Activated T-helper 9 cell treated with anti-CD3 and anti-CD28 coated beads, Interleukin-2, amount 50 U/mL, for 16 hours (primary cell): Measurements from ENCODE around the gene PCGF3.
"Not testable (repeated sequence)": the region's sequence is repeated elsewhere in the genome, so short reads cannot be mapped to it uniquely, and the experiment has no call there.

Experiments
- DNase-seq: peaks from one replicate; pipeline ENCODE4 v3.0.0-alpha.2; 2020; ENCODE audit warnings: low read depth

The PCGF3 gene

DNA sequence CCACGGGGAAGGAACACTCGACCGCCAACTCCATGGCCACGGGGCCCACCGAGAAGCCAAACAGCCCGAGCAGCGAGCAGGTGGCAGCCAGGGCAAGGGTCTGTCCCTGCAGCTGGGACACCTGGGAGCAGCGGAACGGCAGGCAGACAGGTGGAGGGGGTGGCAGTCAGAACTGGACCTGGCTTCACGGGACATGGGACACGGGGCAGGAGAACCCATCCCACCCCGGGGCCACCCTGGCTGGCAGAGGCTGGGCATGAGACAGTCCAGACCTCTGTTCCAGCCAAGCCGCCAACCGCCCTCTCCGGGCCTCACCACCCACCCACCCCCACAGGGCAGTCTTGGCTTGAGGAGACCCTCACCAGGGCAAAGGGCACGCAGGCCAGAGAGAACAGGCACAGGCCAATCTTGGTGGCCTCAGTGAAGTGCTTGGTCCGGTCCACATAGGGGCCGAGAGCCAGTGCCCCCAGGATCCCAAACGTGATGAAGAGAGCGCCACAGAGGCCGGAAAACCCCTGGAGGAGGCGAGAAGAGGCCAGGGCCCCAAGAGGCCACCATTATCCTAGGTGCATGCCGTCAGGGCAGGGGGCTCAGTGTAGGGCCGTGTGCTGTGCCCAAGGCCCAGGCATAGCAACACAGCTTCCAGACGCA lies 22.3 kb upstream of the PCGF3 start:
- DNase-seq, result no peak

DNA sequence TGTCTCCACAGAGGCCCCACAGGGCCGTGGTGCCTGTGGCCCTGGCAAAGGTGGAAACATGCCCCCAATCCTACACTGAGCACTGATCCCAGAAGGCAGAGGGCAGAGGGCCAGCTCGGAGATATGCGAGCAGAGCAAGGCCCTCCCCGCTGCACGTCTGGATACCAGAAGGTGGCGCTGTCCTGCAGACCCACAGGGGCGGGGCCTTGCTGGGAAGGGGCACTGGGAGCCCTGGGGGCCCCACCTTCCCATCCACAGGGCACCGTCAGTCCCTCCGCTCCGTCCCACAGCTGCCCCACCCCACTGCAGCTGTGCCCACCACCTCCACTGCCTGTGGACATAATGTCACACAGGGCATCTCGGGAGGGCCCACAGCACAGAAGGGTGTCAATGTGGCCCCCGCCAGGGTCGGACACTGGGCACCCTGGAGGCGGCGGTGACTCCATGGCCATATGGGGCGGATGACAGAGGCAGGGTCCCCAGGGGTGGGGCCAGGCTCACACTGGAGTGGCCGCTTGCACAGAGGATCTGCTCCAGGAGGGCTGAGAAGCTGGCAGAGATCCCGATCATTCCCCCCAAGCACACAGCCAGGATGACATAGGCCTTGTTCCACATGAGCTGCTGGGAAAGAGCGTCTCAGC lies 21.5 kb upstream of the PCGF3 start:
- DNase-seq, result no peak

DNA sequence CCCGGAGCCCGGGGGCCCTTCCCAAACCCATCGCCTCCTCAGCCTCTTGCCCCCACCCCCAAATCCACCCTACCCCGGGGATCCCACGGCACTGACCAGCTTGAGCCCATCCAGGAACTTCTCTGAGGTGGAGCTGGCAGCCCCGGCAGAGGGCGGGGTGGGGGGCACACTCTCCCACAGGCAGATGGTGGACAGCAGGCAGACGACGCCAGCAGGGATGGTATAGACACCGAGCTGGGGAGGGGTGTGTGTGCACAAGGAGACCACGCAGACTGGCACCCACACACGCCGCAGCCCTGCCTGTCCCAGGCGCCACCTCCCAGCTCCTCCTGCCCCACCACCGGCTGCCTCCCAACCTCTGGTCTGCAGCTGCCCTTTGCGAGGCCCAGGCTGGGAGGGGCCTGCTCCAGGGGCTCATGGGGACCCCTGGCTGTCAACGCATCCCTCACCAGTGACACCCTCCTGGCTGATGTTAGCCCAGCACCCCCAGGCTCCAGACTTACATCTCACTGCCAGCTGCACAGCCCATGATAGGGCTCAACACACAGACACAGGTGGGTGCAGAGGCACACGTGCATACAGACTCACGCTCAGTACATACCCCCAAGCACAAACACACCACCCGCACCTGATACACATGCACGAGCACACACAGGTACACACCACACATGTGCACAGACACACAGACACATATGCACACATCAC lies 20.9 kb upstream of the PCGF3 start:
- no peak for DNase-seq

DNA sequence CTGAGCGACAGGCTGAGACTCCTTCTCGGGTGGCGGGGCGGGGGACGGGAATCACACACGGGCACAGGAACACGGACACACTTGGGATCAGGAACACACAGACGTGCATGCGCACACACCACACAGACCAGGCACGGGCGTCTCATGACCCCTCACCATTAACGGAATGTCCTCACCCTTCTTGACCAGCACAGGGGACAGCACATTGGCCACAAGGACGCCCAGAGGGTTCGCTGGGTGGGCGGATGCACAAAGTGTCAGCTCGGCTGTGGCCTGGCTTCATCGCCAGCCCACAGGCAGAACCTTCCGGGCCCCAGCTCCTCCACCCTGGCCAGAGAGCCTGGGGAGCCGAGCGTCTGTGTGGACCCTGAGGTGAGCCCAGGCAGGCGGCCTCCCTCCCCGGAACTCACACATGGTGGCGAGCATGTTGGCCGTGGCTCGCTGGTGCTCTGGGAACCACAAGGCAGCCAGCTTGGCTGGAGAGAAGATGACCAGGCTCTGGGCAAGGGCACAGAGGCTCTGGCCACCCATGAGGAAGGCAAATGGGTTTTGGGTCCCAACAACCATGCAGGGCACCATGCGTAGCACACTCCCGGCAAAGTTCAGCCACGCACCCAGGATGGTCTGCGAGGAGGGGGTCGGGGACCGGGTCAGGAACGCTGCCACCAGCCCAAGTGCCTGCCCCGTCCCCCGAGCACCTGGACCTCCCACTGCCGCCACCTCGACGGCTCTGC lies 19.8 kb upstream of the PCGF3 start:
- no peak for DNase-seq

DNA sequence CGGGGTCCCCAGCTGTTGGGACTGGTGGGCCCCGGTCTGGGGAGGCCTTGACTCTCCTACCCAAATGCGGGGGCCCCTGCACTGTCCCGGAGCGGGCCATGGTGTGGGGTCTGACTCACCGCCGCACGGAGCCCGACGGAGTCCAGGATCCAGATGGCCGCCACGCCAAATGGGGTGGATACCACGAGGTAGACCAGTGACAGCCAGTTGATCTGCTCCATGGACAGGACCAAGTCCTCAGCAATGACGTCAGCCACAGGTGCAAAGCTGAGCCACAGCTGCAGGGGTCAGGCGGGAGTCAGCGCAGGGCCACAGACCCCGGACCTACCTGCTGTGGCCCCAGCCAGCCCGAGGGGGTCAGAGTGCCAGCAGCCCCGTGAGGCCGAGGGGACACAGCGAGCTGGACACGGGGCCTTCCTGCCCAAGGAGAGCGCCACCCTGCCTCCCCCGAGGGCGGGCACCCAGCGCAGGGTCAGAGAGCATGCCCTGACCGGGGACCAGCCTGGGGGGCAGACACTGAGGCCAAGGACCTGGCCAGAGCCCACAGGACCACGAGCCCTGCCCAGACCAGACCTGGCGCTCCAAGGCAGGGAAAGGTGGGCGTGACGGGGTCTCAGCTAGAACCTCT lies 19.1 kb upstream of the PCGF3 start:
- DNase-seq, result no peak

DNA sequence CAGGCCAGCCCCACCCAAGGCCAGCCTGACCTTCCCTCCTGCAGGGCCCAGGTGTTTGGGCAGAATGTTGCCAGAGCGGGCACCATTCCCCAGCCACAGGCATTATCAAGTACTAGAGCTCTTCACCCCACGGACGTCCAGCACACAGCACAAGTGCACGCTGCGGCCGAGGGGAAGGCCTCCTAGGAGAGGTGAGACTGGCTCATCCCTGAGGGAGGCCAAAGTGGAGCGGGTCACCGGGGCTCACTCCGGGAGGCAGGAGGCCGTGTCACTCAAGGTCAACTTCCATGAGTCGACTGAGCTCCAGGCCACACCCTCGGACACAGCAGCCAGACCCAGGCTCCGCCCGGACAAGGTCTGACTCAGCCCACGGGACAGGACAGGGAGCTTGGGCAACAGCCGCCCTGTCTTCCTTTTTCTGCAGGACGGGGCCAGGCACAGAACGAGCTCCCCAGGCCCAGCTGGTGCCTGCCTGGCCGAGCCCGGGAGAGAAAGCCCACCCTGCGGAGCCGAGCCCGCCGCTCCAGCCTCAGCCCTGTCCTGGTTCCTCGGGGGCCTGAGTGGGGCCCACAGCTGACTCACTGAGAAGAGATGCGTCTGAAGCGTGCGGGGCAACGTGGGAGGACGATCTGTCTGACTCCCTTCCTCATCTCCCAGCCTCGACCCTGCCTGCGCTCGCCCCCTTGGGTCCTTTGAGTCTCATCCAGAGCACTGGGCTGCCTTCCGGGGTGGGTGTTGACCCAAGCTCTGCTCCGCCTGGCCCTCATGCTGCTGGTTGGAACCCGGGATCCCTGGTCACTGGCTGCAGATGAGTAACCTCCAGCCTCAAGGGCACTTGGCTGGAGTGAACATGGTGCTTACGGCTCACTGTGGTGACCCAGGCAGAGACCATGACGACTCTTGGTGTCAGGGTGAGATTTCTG lies 18.3 kb upstream of the PCGF3 start:
- DNase-seq, result no peak

DNA sequence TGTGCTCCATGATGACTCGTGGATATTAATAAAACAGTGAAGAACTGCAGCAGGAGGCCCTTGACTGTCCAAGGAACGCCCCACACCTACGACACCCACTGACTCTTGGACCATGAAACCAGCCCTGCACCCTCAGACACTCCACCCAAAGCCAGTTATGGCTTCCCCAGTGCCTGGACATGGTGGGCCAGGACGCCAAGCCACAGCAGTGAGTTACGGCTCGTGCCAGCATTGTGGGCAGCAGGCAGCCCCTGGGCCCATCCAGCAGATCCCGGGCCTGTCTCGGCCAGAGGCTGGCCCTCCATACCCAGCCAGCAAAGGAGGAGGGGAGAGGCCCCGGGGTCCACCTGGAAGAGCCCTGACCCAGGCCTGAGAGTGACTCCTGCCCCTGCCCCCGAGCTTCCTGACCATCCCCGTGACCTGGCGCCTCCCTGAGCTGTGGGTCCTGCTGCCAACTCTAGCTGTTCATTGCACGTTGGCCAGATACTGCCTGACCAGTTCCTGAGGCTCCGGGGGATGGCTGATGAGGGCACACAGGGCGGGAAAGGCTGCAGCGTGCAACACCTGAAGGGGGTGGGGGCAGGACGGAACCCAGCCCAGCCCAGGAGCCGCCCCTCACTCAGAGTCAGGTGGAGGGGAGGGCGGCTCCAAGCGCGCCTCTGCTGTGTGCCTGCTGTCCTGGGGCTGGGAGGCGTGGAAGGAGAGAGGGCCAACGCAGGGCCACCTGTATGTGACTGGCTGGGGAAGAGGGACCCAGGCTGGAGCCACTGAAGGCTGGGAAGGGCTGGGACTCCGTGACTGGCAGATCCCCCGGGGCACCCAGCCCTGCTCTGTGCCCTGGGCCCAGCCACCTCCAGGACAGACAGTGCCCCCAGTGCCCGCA lies 17.4 kb upstream of the PCGF3 start:
- DNase-seq, result no peak

DNA sequence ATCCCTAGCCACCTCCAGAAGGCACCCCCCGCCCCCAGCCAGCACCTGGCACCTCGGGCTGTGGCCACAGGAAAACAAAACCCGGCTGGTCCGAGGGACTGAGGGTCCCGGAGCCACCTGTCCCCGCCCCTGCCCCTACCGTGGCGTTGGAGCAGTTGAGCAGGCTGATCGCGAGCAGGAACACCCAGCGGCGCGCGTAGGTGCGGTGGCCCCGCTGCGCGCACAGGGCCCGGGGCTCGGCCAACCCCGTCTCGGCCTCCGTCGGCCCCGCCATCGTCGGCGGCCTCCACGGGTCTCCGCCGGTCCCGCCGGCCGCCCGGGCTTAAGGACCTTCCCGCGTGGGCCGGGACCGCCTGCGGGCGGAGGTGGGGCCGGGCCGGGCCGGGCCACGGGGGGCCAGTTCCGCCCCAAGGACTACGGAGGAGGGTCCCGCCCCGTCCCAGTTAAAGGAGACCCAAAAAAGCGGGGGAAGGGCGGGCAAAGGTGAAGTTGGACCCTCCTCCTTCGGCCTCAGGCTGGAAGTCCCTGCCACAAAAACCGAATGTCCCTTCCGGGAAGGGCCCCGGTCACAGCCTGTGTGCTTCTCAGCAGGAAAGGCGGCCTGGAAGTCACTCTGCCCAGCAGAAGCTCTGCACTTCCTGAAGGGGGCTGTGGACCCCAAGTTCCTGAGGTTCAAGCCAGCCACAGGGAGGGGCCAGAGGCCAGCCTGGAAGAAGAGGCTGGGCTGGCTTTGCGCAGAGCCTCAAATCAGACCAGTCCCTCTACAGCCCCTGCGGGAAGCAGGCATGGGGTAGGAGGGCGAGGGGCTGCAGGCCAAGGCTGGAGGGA lies 16.6 kb upstream of the PCGF3 start, which contains the start of gene SLC49A3:
SLC49A3 (minus strand) TSS at position 298 of the 828 bp plus-strand sequence; CDS start at position 274, 24 bp downstream.
- DNase-seq, result no peak

DNA sequence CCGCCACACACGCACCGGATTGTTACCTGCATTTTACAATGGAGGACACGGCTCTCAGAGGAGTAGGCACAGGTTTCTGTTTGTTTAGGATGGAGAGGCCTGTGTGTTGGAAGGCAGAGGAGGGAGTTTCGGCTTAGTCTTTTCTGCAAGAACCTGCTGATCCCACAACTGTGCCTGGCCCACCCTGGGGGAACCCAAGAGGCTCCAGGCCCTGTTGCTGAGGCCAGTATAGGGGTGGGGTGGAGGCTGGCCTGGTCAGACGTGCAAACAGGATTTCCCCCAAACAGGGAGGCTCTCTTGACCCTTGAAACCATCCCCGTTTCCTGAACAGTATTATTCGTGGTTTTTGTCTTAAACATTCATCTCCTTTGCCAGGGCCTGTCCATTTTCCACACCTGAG lies 15.9 kb upstream of the PCGF3 start:
- DNase-seq, result no peak

DNA sequence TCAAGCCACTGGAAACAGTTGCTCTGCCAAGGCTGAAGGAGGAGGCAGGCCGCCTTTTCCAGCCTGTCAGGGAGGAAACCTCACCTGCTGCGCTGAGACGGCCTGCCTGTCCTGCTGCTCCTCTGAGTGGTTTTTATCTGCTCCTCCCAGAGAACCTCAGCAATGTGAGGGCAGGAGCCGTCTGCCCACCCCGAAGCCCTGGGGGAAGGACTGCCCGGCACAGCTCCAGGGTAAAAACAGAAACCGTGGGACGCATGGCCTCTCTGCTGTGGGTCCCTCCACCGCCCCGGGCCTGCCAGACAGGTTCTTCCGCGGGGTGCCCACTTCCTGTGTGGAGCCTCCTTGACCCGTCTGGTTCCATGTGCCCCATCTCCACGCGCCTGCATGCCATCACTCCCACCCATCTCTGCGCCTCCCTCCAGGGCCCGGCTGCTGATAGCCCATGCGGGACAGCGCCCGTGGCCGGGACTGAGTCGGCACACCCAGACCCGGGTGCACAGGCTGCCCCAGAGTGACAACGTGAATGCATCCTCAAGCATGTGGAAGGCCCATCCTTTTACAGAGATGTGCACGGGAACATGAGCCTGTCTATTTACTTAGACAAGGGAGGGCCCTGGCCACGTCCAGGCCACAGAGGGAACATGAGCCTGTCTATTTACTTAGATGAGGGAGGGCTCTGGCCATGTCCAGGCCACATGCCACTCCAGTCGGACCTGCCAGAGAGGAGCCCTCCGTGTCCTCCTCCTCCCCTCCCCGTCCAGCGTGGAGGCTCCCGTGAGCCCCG lies 12.7 kb upstream of the PCGF3 start:
- no peak for DNase-seq

DNA sequence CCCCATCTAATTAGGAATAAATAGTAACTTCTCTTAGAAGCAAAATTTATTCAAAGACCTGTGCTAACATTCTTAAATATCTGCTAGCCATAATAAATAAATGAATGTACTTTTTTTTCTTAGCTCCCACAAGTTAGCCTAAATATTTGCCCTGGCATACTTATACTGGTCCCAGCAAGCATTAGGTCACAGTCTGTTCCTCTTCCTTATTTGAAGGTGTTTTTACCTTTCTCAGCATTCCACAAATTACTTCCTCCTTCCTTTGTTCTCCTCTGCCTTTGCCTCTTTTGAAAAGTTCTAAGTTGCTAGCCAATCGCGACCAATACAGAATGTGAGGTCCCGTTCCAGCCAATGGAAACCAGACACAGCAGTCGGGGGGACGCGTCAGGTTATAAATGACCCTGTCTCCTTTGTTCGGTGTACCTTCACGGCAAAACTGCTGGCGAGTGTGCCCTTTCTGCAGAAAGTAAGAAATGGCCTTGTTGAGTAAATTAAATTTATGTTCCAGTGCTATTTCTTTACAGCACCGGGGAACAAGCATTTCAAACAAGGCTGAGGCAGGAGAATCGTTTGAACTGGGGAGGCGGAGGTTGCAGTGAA lies 11.2 kb upstream of the PCGF3 start:
- DNase-seq, result not testable (repeated sequence)

DNA sequence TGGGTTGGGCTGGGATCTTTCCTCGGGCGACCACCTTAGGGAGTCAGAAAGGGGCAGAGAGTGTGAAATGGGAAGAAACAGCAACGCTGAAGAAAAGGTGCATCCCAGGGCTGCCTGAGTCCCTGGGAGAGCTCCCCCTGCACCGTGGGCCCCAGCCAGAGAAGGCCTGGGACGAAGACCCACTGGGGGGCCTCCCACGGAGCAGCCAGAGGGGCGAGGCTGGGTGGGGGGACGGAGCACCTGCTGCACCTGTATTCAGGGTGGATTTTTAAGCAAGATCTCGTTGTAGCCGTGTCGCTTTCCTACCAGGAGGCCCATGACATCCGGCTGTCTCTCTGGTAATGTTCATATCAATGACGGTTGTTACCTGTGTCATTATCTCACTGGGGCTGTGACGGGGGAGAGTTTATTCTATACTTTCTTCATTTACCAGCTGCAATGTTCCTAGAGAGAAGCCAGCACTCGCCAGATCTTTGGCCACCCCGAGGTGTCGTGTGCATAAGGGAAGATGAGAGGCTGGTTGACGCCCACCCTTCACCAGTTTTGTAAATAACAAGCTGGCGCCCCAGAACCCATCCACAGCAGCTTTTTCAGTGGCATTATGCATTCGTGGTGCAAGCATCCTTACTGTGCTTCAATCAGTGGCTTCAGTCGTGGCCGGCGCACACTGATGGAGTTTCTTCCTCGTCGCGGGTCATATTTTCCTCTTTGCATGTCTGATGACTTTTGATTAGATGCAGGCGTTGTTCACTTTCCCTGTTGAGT lies 5.6 kb upstream of the PCGF3 start:
- no peak for DNase-seq

DNA sequence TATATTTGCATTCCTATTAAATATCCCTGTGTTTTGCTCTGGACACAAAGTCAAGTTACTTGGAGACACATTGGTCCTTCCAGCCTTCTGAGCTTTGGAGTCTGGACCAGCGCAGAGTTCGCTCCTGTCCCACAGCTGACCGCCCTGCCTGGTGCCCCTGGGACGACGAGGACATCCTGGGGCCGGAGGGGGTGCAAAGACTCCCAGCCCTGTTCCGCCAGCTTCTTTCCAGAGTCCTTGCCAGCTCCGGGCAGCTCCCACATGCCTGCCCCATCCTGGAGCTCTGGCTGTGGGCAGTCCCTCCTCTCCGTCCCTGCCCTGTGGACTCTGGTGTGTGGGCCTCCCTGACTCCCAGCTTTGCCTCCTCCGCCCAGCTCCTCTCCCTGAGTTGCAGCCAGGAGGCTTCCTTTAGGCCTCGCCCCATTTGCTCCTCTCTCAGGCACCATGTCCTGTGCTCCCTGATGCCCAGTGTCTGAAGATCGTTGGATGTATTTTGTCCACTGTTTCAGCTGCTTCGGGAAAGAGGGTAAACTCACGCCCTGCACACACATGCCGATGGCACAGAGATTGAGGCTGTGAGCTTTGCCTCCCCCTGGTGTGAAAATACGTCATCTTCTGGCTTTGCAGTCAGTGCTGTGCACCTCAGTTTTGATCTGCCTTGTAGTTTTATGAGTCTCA lies 4.9 kb upstream of the PCGF3 start:
- no peak for DNase-seq

DNA sequence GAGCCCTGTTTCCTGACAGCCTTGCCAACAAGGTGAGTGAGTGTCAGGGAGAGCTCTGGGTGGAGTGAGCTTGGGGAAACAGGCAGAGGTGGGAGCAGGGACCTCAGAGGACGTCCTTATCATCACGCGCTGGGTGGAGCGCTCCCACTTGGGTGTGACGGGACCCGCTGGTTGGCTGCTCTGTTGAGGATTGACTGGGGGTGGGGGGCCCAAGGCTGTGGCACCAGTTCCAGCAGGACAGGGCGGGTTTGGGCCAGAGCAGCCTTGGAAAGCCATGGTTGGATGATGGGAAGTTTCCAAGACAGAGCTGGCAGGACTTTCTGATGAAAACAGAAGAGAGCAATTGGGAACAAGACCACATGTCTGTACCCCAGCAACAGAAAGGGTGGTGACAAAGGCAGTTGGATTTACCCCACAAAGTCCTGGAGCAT lies 3.0 kb upstream of the PCGF3 start:
- no peak for DNase-seq

DNA sequence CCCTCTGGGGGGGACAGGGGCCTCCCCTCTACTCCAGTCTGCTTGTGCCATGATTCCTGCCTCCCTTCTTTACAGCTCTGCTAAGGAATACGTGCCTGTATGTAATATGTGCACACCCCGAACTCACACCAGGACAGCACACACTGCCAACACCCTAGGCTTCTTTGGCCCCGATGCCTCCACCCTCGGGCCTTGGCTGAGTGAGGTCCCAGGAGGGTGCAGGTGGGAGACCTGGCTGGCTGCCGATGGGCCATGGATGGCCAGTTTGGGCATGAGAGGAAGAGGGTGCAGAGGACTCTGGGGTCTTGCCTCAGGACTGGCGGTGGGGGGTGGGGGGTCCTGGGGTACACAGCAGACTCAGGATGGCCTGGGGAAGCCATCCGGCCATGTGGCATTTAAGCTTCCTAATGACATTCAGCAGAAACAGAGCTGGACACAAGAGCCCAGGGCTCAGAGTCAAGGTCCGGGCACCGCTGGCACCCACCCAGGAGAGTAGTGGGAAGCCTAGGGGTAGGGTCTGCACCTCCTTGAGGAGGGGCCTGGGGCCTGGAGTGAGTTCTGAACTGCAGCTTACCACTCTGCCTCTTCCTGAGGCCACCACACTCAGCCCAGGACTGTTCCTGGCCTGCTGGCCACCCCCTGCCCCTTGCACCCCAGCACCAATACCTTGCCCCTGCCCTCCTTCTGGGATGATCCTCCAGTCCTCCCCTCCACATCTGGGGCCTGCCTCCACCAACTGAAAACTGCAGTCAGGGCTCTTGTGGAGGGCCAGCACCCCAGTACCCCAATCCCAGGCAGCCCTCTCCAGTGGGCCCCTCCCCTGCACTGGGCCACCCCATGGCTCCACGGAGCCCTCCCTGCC lies 2.1 kb upstream of the PCGF3 start:
- no peak for DNase-seq
